WTC11 (cell line): ENCODE measurements around the gene ZMIZ1.

Source experiments
- ATF3 ChIP-seq: sonication (generic); formaldehyde crosslinking; conservative IDR thresholded peaks from 2 replicates; pipeline ENCODE4 v1.8.1; 2022; ENCODE audit warnings: mild to moderate bottlenecking, missing genetic modification reagents
- ATF6 ChIP-seq: sonication (generic); formaldehyde crosslinking; IDR thresholded peaks from 2 replicates; pipeline ENCODE4 v1.8.1; 2023; ENCODE audit warnings: mild to moderate bottlenecking, missing genetic modification reagents
- CDX4 ChIP-seq: fragments of 250-450 bp; sonication (Bioruptor Pico); IDR thresholded peaks from 2 replicates; pipeline ENCODE4 v1.9.0; 2021; ENCODE audit warnings: moderate library complexity, mild to moderate bottlenecking, inconsistent platforms, borderline replicate concordance
- CREB1 ChIP-seq: sonication (generic); formaldehyde crosslinking; IDR thresholded peaks from 2 replicates; pipeline ENCODE4 v1.8.0; 2023; ENCODE audit warnings: mild to moderate bottlenecking, missing genetic modification reagents
- CTCF ChIP-seq: fragments of 200-600 bp; IDR thresholded peaks from 2 replicates; pipeline ENCODE4 v1.8.0; 2022; ENCODE audit warnings: antibody characterized with exemption
- E2F1 ChIP-seq: sonication (generic); formaldehyde crosslinking; IDR thresholded peaks from 2 replicates; pipeline ENCODE4 v1.8.0; 2022; ENCODE audit warnings: mild to moderate bottlenecking, missing genetic modification reagents
- FOXJ3 ChIP-seq: sonication (generic); formaldehyde crosslinking; IDR thresholded peaks from 2 replicates; pipeline ENCODE4 v1.9.0; 2021; ENCODE audit warnings: missing genetic modification reagents, mild to moderate bottlenecking, borderline replicate concordance
- GABPB1 ChIP-seq: sonication (generic); formaldehyde crosslinking; IDR thresholded peaks from 2 replicates; pipeline ENCODE4 v1.8.1; 2023; ENCODE audit warnings: mild to moderate bottlenecking, missing genetic modification reagents
- GRHL2 ChIP-seq: fragments of 250-450 bp; sonication (Bioruptor Pico); IDR thresholded peaks from 2 replicates; pipeline ENCODE4 v1.8.0; 2022; ENCODE audit warnings: mild to moderate bottlenecking, moderate library complexity; ENCODE audit not compliant: insufficient replicate concordance, severe bottlenecking
- KAT7 ChIP-seq: sonication (generic); formaldehyde crosslinking; IDR thresholded peaks from 2 replicates; pipeline ENCODE4 v1.8.1; 2023; ENCODE audit warnings: missing genetic modification reagents, mild to moderate bottlenecking, borderline replicate concordance
- USF2 ChIP-seq: sonication (generic); formaldehyde crosslinking; IDR thresholded peaks from 2 replicates; pipeline ENCODE4 v1.8.1; 2023; ENCODE audit warnings: mild to moderate bottlenecking, missing genetic modification reagents, moderate library complexity
- ZNF281 ChIP-seq: sonication (generic); formaldehyde crosslinking; IDR thresholded peaks from 2 replicates; pipeline ENCODE4 v1.8.0; 2023; ENCODE audit warnings: mild to moderate bottlenecking, missing genetic modification reagents
- ZSCAN18 ChIP-seq: fragments of 250-450 bp; sonication (Bioruptor Pico); IDR thresholded peaks from 2 replicates; pipeline ENCODE4 v2.1.2; 2022; ENCODE audit warnings: mild to moderate bottlenecking, moderate library complexity

- TF ChIP-seq CTCF (no peak), ATF3 (CRISPR knock-in tag) (no peak), FOXJ3 (CRISPR knock-in tag) (no peak), KAT7 (CRISPR knock-in tag) (no peak), GABPB1 (CRISPR knock-in tag) (no peak), CDX4 (no peak), USF2 (CRISPR knock-in tag) (no peak), E2F1 (CRISPR knock-in tag) (no peak), ZNF281 (CRISPR knock-in tag) (no peak), ZSCAN18 (no peak), CREB1 (CRISPR knock-in tag) (no peak), GRHL2 (no peak), ATF6 (CRISPR knock-in tag) (no peak)
Observed at GRCh38 chr10:79186486-79187120, 117.8 kb downstream of the ZMIZ1 start.
